C4-2B (cell line): ENCODE results near the gene BTBD19.

Experiments used
- ZFX ChIP-seq: fragments of 450-650 bp; IDR thresholded peaks from 2 replicates; pipeline ENCODE4 v1.6.1; 2017
- TF ChIP-seq, protein P1 (sequence below): fragments of 450-650 bp; conservative IDR thresholded peaks from 2 replicates; pipeline ENCODE4 v1.5.1; 2017; ENCODE audit warnings: mild to moderate bottlenecking

GRCh38 chr1:44806704-44807363, 1.5 kb upstream of the BTBD19 start, which contains the start of gene DYNLT4:
- TF ChIP-seq, protein P1, sequence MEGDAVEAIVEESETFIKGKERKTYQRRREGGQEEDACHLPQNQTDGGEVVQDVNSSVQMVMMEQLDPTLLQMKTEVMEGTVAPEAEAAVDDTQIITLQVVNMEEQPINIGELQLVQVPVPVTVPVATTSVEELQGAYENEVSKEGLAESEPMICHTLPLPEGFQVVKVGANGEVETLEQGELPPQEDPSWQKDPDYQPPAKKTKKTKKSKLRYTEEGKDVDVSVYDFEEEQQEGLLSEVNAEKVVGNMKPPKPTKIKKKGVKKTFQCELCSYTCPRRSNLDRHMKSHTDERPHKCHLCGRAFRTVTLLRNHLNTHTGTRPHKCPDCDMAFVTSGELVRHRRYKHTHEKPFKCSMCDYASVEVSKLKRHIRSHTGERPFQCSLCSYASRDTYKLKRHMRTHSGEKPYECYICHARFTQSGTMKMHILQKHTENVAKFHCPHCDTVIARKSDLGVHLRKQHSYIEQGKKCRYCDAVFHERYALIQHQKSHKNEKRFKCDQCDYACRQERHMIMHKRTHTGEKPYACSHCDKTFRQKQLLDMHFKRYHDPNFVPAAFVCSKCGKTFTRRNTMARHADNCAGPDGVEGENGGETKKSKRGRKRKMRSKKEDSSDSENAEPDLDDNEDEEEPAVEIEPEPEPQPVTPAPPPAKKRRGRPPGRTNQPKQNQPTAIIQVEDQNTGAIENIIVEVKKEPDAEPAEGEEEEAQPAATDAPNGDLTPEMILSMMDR: no peak
- TF ChIP-seq ZFX: no peak
